Lower leg skin (tissue), 3 donors: ENCODE measurements around the gene SECTM1.

Experiments used
- CTCF ChIP-seq, 3 donors: fragments of 450-650 bp; IDR thresholded peaks; one replicate each; pipeline ENCODE4 v1.5.1; 2016; ENCODE audit warnings: antibody characterized with exemption in 3 of 3, mild to moderate bottlenecking in 3 of 3, moderate library complexity in 2 of 3
- POLR2A ChIP-seq, 2 donors: fragments of 450-650 bp; IDR thresholded peaks; one replicate each; pipeline ENCODE4 v1.6.1; 2016 to 2017; ENCODE audit warnings: antibody characterized with exemption in 2 of 2, mild to moderate bottlenecking in 1 of 2, moderate library complexity in 1 of 2

- TF ChIP-seq CTCF (IDR thresholded peaks at IDR 0.05) (no peak), POLR2A (IDR thresholded peaks at IDR 0.05) (peak in 1 of 2 donors; percentile 91)
Measured at GRCh38 chr17:82292251-82293154, 41.1 kb downstream of the SECTM1 start.
